GM23338 (cell line): Measurements from ENCODE around the gene BCDIN3D. TPM values are rescaled to one million over a fixed set of nuclear protein-coding genes. Genes with fewer than 3 reads are reported as not detected.

Experiments used
- ATAC-seq: fragments of 200-7000 bp; cut with Tn5 transposase; 3 replicates; pipeline ENCODE4 v1.9.1; 2020
- DNase-seq: peaks from one replicate; pipeline ENCODE4 v3.0.0-alpha.2; 2015; ENCODE audit warnings: low spot score
- H2AFZ ChIP-seq: fragments of 200-600 bp; sonication (generic); 2 replicates; pipeline ENCODE4 v1.8.0; 2016; ENCODE audit warnings: antibody characterized with exemption, mild to moderate bottlenecking, moderate library complexity
- H3F3A ChIP-seq: fragments of 200-600 bp; sonication (generic); replicated peaks from 2 replicates; pipeline ENCODE4 v1.8.0; 2017; ENCODE audit warnings: antibody characterized with exemption, mixed run types, low read depth
- H3K27ac ChIP-seq: fragments of 200-600 bp; sonication (generic); 2 replicates; pipeline ENCODE4 v1.6.1; 2016; ENCODE audit warnings: low read depth
- H3K27me3 ChIP-seq: fragments of 200-600 bp; sonication (generic); 2 replicates; pipeline ENCODE4 v1.8.0; 2016; ENCODE audit warnings: mild to moderate bottlenecking, mixed run types, moderate library complexity; ENCODE audit not compliant: insufficient read depth
- H3K36me3 ChIP-seq: fragments of 200-600 bp; sonication (generic); 2 replicates; pipeline ENCODE4 v1.8.0; 2016; ENCODE audit warnings: mild to moderate bottlenecking; ENCODE audit not compliant: insufficient read depth
- H3K4me1 ChIP-seq: fragments of 200-600 bp; sonication (generic); 2 replicates; pipeline ENCODE4 v1.8.0; 2016; ENCODE audit warnings: mild to moderate bottlenecking, moderate library complexity; ENCODE audit not compliant: insufficient read depth
- H3K4me2 ChIP-seq: fragments of 200-600 bp; sonication (generic); 2 replicates; pipeline ENCODE4 v1.7.1; 2017; ENCODE audit warnings: mixed run types
- H3K4me3 ChIP-seq: fragments of 200-600 bp; sonication (generic); 2 replicates; pipeline ENCODE4 v1.6.1; 2016; ENCODE audit warnings: mixed run types
- H3K79me2 ChIP-seq: fragments of 200-600 bp; sonication (generic); replicated peaks from 2 replicates; pipeline ENCODE4 v1.8.0; 2017; ENCODE audit warnings: mild to moderate bottlenecking; ENCODE audit not compliant: insufficient read depth
- H3K9me2 ChIP-seq: fragments of 200-600 bp; sonication (generic); 2 replicates; pipeline ENCODE4 v1.8.0; 2017; ENCODE audit not compliant: insufficient read depth
- H4K20me1 ChIP-seq: fragments of 200-600 bp; sonication (generic); replicated peaks from 2 replicates; pipeline ENCODE4 v1.8.0; 2017; ENCODE audit warnings: mild to moderate bottlenecking; ENCODE audit not compliant: insufficient read depth
- H3K27ac Mint-ChIP-seq: 2 replicates; pipeline ENCODE4 v1.8.0; 2020; ENCODE audit warnings: inconsistent platforms, mild to moderate bottlenecking, moderate library complexity, mixed read lengths
- H3K27me3 Mint-ChIP-seq: 3 replicates; pipeline ENCODE4 v1.8.0; 2022; ENCODE audit warnings: low read depth, mild to moderate bottlenecking, moderate library complexity, mixed read lengths, inconsistent platforms; ENCODE audit not compliant: insufficient read depth, poor library complexity
- H3K36me3 Mint-ChIP-seq: 3 replicates; pipeline ENCODE4 v1.8.0; 2021; ENCODE audit warnings: low read depth, mild to moderate bottlenecking, inconsistent platforms, moderate library complexity, mixed read lengths
- H3K4me1 Mint-ChIP-seq: 3 replicates; pipeline ENCODE4 v1.8.0; 2020; ENCODE audit warnings: mild to moderate bottlenecking, inconsistent platforms, mixed read lengths
- H3K4me3 Mint-ChIP-seq: 3 replicates; pipeline ENCODE4 v1.8.0; 2021; ENCODE audit warnings: moderate library complexity, mild to moderate bottlenecking, inconsistent platforms, mixed read lengths
- H3K9me3 Mint-ChIP-seq: 3 replicates; pipeline ENCODE4 v1.8.0; 2020; ENCODE audit warnings: moderate library complexity, mild to moderate bottlenecking, inconsistent platforms, mixed read lengths
- CREB1 ChIP-seq: fragments of 250-450 bp; sonication (Bioruptor Pico); IDR thresholded peaks from 2 replicates; pipeline ENCODE4 v1.5.0; 2020; ENCODE audit warnings: low read depth, mild to moderate bottlenecking, moderate library complexity
- CTCF ChIP-seq, 2 experiments: fragments of 200-600 bp in 1 of 2; sonication (generic) in 1 of 2; conservative IDR thresholded peaks; 2 replicates each; pipeline versions ENCODE4 v1.5.1 to v1.6.1; 2016 to 2017; ENCODE audit warnings: antibody characterized with exemption in 2 of 2, low read depth in 2 of 2, mild to moderate bottlenecking in 2 of 2, moderate library complexity in 1 of 2
- ETS1 ChIP-seq: IDR thresholded peaks from 2 replicates; pipeline ENCODE4 v1.6.1; 2016; ENCODE audit warnings: antibody characterized with exemption
- EZH2 ChIP-seq: fragments of 200-600 bp; sonication (generic); IDR thresholded peaks from one replicate; pipeline ENCODE4 v1.8.0; 2017; ENCODE audit warnings: antibody characterized with exemption, mild to moderate bottlenecking, low read depth; ENCODE audit not compliant: unreplicated experiment
- EZH2phosphoT487 ChIP-seq: fragments of 200-600 bp; sonication (generic); IDR thresholded peaks from one replicate; pipeline ENCODE4 v1.8.1; 2018; ENCODE audit warnings: antibody characterized with exemption; ENCODE audit not compliant: unreplicated experiment
- JUNB ChIP-seq: IDR thresholded peaks from one replicate; pipeline ENCODE4 v1.6.1; 2016; ENCODE audit warnings: antibody characterized with exemption; ENCODE audit not compliant: unreplicated experiment
- NANOG ChIP-seq: IDR thresholded peaks from 2 replicates; pipeline ENCODE4 v1.6.1; 2016; ENCODE audit warnings: antibody characterized with exemption, borderline replicate concordance
- POLR2AphosphoS5 ChIP-seq: IDR thresholded peaks from 2 replicates; pipeline ENCODE4 v1.6.1; 2016; ENCODE audit warnings: antibody characterized with exemption, low read depth
- REST ChIP-seq: IDR thresholded peaks from one replicate; pipeline ENCODE4 v1.6.1; 2018; ENCODE audit warnings: antibody characterized with exemption; ENCODE audit not compliant: unreplicated experiment
- STAT1 ChIP-seq: IDR thresholded peaks from one replicate; pipeline ENCODE4 v1.6.1; 2016; ENCODE audit warnings: antibody characterized with exemption; ENCODE audit not compliant: unreplicated experiment
- ZNF114 ChIP-seq: fragments of 250-450 bp; sonication (Bioruptor Pico); IDR thresholded peaks from 2 replicates; pipeline ENCODE4 v1.5.0; 2020; ENCODE audit warnings: mild to moderate bottlenecking, moderate library complexity
- ZNF331 ChIP-seq: fragments of 250-450 bp; sonication (Bioruptor Pico); IDR thresholded peaks from 2 replicates; pipeline ENCODE4 v1.5.0; 2020; ENCODE audit warnings: low read depth, mild to moderate bottlenecking, moderate library complexity
- ZNF462 ChIP-seq: fragments of 250-450 bp; sonication (Bioruptor Pico); IDR thresholded peaks from 2 replicates; pipeline ENCODE4 v1.5.0; 2020; ENCODE audit warnings: mild to moderate bottlenecking, moderate library complexity
- polyA plus RNA-seq: library from polyadenylated mRNA; unstranded; fragments of >200 nt; fragmentation: Nextera tagmentation; extraction: Ambion mirVana; gene quantifications from 2 replicates; pipeline ENCODE4 v1.2.1, GENCODE V29; 2016
- total RNA-seq: library from RNA; depleted of rRNA; stranded (reverse); fragments of >200 nt; shearing (Covaris generic); gene quantifications from 2 replicates; pipeline ENCODE4 v1.2.3, GENCODE V29; 2014

Gene BCDIN3D
- total and polyA plus RNA-seq, 2 experiments from 2014 or later = 1.4 to 1.8 TPM

GRCh38 chr12:49825360-49825970, 17.4 kb downstream of the BCDIN3D start:
- ATAC-seq = peak; percentile 6
- Histone ChIP-seq H3K79me2 (peaks cover 71% of the 10 kb centered on the region), H3K9me2 (no peaks in the 10 kb centered on the region), H3K4me2 (peak overlapping the region; percentile 41), H3K27ac (no peak overlapping the region; the same call in 1 of the 2 replicates), H3K4me3 (no peak overlapping the region), H4K20me1 (peaks cover 12% of the 10 kb centered on the region), H3K36me3 (no peaks in the 10 kb centered on the region), H2AFZ (no peak overlapping the region), H3F3A (0 out of 2 replicates have a peak, but pooled peaks cover 6% of the 10 kb centered on the region), H3K27me3 (no peaks in the 10 kb centered on the region), H3K4me1 (peaks cover 44% of the 10 kb centered on the region)
- Mint-ChIP-seq H3K27me3 (peaks cover 15% of the 10 kb centered on the region), H3K36me3 (peaks cover 7% of the 10 kb centered on the region), H3K27ac (no peak overlapping the region), H3K4me1 (peaks cover 58% of the 10 kb centered on the region), H3K9me3 (no peaks in the 10 kb centered on the region), H3K4me3 (peak overlapping the region; percentile 35; the same call in 1 of the 3 replicates)
- TF ChIP-seq EZH2phosphoT487 (no peak), ZNF331 (no peak), ZNF114 (CRISPR knock-in tag) (no peak), CTCF (conservative IDR thresholded peaks at IDR 0.05; ENCODE audit: low read depth in 2 of 2) (no peak), CREB1 (no peak), STAT1 (no peak), JUNB (no peak), NANOG (no peak), EZH2 (no peak), ETS1 (no peak), ZNF462 (CRISPR knock-in tag) (no peak), POLR2AphosphoS5 (no peak), REST (no peak)
- DNase-seq = peak; percentile 27
